Parathyroid adenoma (tissue), 2 donors: ENCODE data around the gene MTA1.

Experiments
- H2AFZ ChIP-seq: fragments of 300-600 bp; sonication (generic); one replicate; pipeline ENCODE4 v1.7.0; 2017; ENCODE audit warnings: antibody characterized with exemption, mild to moderate bottlenecking
- H3K27ac ChIP-seq: fragments of 300-600 bp; sonication (generic); one replicate; pipeline ENCODE4 v1.7.0; 2017
- H3K27me3 ChIP-seq: fragments of 300-600 bp; sonication (generic); one replicate; pipeline ENCODE4 v1.7.0; 2017; ENCODE audit warnings: low read length; ENCODE audit not compliant: control insufficient read depth, insufficient read depth
- H3K36me3 ChIP-seq: fragments of 300-600 bp; sonication (generic); one replicate; pipeline ENCODE4 v1.7.0; 2017; ENCODE audit warnings: low read length; ENCODE audit not compliant: control insufficient read depth, insufficient read depth
- H3K4me1 ChIP-seq: fragments of 300-600 bp; sonication (generic); one replicate; pipeline ENCODE4 v1.7.0; 2017; ENCODE audit warnings: control low read depth
- H3K4me2 ChIP-seq: fragments of 300-600 bp; sonication (generic); one replicate; pipeline ENCODE4 v1.7.0; 2017; ENCODE audit warnings: low read length
- H3K4me3 ChIP-seq: fragments of 300-600 bp; sonication (generic); one replicate; pipeline ENCODE4 v1.7.0; 2017; ENCODE audit warnings: low read depth, low read length
- H3K79me2 ChIP-seq: fragments of 300-600 bp; sonication (generic); one replicate; pipeline ENCODE4 v1.7.0; 2017; ENCODE audit warnings: control low read depth
- H3K9ac ChIP-seq: fragments of 300-600 bp; sonication (generic); one replicate; pipeline ENCODE4 v1.7.0; 2017; ENCODE audit warnings: mild to moderate bottlenecking
- H3K9me3 ChIP-seq: fragments of 300-600 bp; sonication (generic); one replicate; pipeline ENCODE4 v1.7.0; 2017; ENCODE audit warnings: low read length; ENCODE audit not compliant: control insufficient read depth
- CTCF ChIP-seq: fragments of 300-600 bp; sonication (generic); IDR thresholded peaks from one replicate; pipeline ENCODE4 v1.7.0; 2017; ENCODE audit warnings: antibody characterized with exemption, mild to moderate bottlenecking
- donor health status: primary hyperparathyroidism.

MTA1 gene

GRCh38 chr14:105422695-105423487 is 3.3 kb downstream of the MTA1 start:
- no peak overlapping the region for H3K27ac ChIP-seq
- no peaks in the 10 kb centered on the region for H3K9me3 ChIP-seq
- no peaks in the 10 kb centered on the region for H3K27me3 ChIP-seq
- H3K79me2 ChIP-seq = peaks cover 12% of the 10 kb centered on the region
- TF ChIP-seq CTCF = no peak
- peaks cover 14% of the 10 kb centered on the region for H3K4me1 ChIP-seq
- H3K4me2 ChIP-seq = peak overlapping the region; percentile 0
- H2AFZ ChIP-seq = no peak overlapping the region
- H3K4me3 ChIP-seq = no peak overlapping the region
- no peak overlapping the region for H3K9ac ChIP-seq
- no peaks in the 10 kb centered on the region for H3K36me3 ChIP-seq

- TF ChIP-seq CTCF = no peak
- H3K9ac ChIP-seq = no peak overlapping the region
- no peak overlapping the region for H3K4me2 ChIP-seq
- peaks cover 12% of the 10 kb centered on the region for H3K79me2 ChIP-seq
- no peaks in the 10 kb centered on the region for H3K27me3 ChIP-seq
- H3K27ac ChIP-seq = no peak overlapping the region
- H3K9me3 ChIP-seq = no peaks in the 10 kb centered on the region
- no peak overlapping the region for H3K4me3 ChIP-seq
- H3K4me1 ChIP-seq = peaks cover 14% of the 10 kb centered on the region
- H2AFZ ChIP-seq = no peak overlapping the region
- no peaks in the 10 kb centered on the region for H3K36me3 ChIP-seq
Observed at GRCh38 chr14:105423488-105424195, 4.0 kb downstream of the MTA1 start.

- Histone ChIP-seq H3K36me3 (no peaks in the 10 kb centered on the region), H3K4me3 (no peak overlapping the region), H3K4me2 (no peak overlapping the region), H3K79me2 (peaks cover 12% of the 10 kb centered on the region), H3K27ac (no peak overlapping the region), H3K9ac (no peak overlapping the region), H3K9me3 (no peaks in the 10 kb centered on the region), H2AFZ (no peak overlapping the region), H3K27me3 (no peaks in the 10 kb centered on the region), H3K4me1 (peaks cover 9% of the 10 kb centered on the region)
- no peak for TF ChIP-seq CTCF
Observed at GRCh38 chr14:105424861-105425260, 5.2 kb downstream of the MTA1 start.

GRCh38 chr14:105425823-105426247 is 6.2 kb downstream of the MTA1 start:
- peaks cover 9% of the 10 kb centered on the region for H3K4me1 ChIP-seq
- no peak overlapping the region for H3K4me3 ChIP-seq
- H3K79me2 ChIP-seq = peaks cover 8% of the 10 kb centered on the region

More at GRCh38 chr14:105425823-105426247, 6.2 kb downstream of the MTA1 start:
- H2AFZ ChIP-seq = no peak overlapping the region
- H3K9ac ChIP-seq = no peak overlapping the region
- no peak overlapping the region for H3K27ac ChIP-seq
- no peaks in the 10 kb centered on the region for H3K9me3 ChIP-seq
- TF ChIP-seq CTCF = no peak
- no peaks in the 10 kb centered on the region for H3K27me3 ChIP-seq
- no peak overlapping the region for H3K4me2 ChIP-seq
- H3K36me3 ChIP-seq = no peaks in the 10 kb centered on the region
